ENCODE data around the gene ATP5PD.

ATP5PD gene

DNA sequence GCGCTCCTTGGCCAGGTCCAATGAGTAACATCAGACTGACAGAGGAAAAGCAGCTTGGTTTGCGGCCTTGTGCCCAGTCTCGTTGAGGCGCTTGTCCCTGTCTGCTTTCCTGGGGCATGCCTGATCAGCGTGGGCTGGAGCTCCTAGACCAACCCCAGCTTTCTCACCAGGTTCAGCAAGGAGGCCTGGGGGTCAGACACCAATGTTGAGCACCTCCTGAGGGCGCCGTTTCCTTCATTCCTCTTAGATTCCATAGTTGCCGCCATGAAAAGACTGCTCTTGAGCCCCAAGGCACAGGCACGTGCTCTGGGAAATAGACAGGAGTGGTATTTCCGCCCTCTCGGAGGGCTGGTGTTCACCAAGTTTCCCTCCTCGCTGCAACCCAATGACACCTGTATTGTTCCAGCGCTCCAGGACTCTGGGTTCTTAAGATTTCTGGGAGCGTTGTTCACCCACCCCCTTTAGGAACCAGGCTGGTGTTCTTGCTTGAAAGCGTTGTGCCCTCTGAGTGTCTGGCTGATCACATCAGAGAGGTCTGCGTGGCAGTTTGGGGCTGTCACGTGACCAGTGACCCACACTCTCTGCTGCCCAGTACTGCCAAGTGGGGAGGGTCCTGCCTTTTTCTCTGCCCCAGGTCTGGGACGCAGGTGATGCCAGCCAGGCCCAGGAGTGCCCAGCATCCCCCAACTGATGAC lies 18.2 kb upstream of the ATP5PD start:
- no peak for TF ChIP-seq CTCF (conservative IDR thresholded peaks at IDR 0.05; ENCODE audit: low read depth, low read length)
- no peak for DNase-seq (ENCODE audit: low read depth)
- no peak overlapping the region for H3K4me3 ChIP-seq (ENCODE audit: low read depth, low read length)

- H3K4me3 ChIP-seq (ENCODE audit: low read depth, low read length), result no peak overlapping the region
- DNase-seq (ENCODE audit: low read depth), result no peak
- no peak for TF ChIP-seq CTCF (conservative IDR thresholded peaks at IDR 0.05; ENCODE audit: low read depth, low read length)
Measured at GRCh38 chr17:75064460-75064859, 17.7 kb upstream of the ATP5PD start.

DNA sequence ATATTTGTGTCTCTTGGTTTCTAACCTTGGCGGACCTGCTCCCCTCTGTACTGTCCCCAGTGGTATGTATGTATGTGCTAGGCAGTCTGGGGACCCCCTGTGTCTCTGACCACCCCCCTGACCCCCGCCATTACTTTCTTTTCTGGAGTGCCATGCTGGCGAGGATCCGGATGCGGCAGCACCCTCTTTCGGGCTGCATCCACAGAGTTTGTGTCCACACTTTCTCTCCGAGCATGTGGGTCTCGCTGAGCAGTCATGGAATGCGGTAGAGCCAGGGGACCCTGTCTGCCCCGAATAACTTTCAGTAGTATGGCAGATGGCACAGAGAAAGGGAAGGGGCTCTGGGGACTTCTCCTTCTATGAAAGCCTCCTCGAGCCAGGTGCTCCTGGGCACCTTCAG lies 17.3 kb upstream of the ATP5PD start:
- TF ChIP-seq CTCF (conservative IDR thresholded peaks at IDR 0.05; ENCODE audit: low read depth, low read length), result no peak
- no peak for DNase-seq (ENCODE audit: low read depth)
- H3K4me3 ChIP-seq (ENCODE audit: low read depth, low read length), result no peak overlapping the region

DNA sequence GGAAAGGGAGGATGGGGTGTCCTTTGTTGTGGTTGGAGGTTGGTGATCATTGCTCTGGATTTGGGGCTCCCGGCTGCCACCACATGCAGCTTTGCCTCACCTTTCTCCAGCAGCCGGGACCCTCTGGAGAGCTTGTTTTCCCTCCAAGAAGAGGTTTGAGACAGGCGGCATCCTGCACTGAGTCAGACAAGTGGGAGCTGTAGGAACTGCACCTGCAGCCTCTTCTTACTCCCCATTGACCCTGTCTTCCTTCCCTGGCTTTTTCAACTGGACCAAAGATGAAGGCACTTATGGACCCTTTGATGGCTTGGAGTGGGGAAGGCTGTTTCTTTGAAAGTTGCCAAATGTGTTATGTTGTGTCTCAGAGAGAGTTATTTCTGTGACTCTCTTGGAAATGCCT lies 16.9 kb upstream of the ATP5PD start:
- TF ChIP-seq CTCF (conservative IDR thresholded peaks at IDR 0.05; ENCODE audit: low read depth, low read length), result no peak
- no peak overlapping the region for H3K4me3 ChIP-seq (ENCODE audit: low read depth, low read length)
- no peak for DNase-seq (ENCODE audit: low read depth)

- no peak for TF ChIP-seq CTCF (conservative IDR thresholded peaks at IDR 0.05; ENCODE audit: low read depth, low read length)
- no peak for DNase-seq (ENCODE audit: low read depth)
- no peak overlapping the region for H3K4me3 ChIP-seq (ENCODE audit: low read depth, low read length)
Measured at GRCh38 chr17:75063201-75063600, 16.4 kb upstream of the ATP5PD start.

DNA sequence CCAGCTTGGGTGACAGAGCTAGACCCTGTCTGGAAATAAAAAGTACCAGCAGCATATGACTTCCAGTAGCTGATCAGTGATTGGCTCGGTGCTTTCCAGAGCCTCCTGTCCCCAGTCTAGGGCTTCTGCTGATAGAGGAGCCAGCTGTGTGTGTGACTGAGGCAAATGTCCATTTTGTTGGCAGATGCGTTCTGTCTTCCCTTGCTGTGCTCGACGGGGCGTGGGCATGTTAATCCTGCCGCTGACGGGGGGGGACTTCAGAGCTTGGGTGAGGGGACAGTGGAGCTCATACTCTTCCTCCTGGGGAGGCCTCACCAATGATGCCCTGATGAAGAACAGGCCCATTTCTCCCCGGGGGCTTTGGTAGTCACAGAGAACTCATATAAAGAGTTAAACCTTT lies 14.8 kb upstream of the ATP5PD start:
- no peak overlapping the region for H3K4me3 ChIP-seq (ENCODE audit: low read depth, low read length)
- no peak for TF ChIP-seq CTCF (conservative IDR thresholded peaks at IDR 0.05; ENCODE audit: low read depth, low read length)
- no peak for DNase-seq (ENCODE audit: low read depth)

DNA sequence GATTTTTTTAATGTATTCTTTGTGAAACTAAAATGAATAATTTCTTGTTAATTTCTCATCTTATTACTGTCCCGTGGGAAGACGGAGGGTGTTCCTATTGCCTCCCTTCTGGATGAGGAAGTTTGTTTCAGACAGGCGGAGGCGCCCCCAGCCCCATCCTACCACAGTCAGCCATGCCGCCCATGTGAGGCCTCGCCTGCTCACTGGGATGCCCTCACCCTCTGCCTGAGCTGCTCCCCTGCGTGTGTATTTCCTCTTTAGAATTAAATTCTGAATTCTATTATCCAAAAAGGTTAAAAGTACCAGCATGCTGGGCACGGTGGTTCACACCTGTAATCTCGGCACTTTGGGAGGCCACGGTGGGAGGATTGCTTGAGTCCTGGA lies 14.3 kb upstream of the ATP5PD start:
- no peak overlapping the region for H3K4me3 ChIP-seq (ENCODE audit: low read depth, low read length)
- DNase-seq (ENCODE audit: low read depth), result no peak
- TF ChIP-seq CTCF (conservative IDR thresholded peaks at IDR 0.05; ENCODE audit: low read depth, low read length), result no peak

Measured in choroid plexus epithelial cell (primary cell).